GM18951 (cell line): ENCODE measurements around the gene AKT1S1.
A peak's percentile ranks its signal among the peaks of the same experiment; 100 is the strongest.

Experiments
- POLR2A ChIP-seq: IDR thresholded peaks from 4 replicates; pipeline ENCODE4 v1.6.1; 2011; ENCODE audit warnings: mild to moderate bottlenecking; ENCODE audit not compliant: insufficient read length, insufficient read depth; ENCODE audit errors: extremely low read depth
- in situ Hi-C: fragments of 300-500 bp; cut with MboI; formaldehyde crosslinking; loops from one replicate; pipeline ENCODE4 v1.12.0; 2022; ENCODE audit warnings: low sequenced_read_pairs, mixed read lengths, inconsistent platforms; ENCODE audit not compliant: unreplicated experiment

AKT1S1 gene

DNA sequence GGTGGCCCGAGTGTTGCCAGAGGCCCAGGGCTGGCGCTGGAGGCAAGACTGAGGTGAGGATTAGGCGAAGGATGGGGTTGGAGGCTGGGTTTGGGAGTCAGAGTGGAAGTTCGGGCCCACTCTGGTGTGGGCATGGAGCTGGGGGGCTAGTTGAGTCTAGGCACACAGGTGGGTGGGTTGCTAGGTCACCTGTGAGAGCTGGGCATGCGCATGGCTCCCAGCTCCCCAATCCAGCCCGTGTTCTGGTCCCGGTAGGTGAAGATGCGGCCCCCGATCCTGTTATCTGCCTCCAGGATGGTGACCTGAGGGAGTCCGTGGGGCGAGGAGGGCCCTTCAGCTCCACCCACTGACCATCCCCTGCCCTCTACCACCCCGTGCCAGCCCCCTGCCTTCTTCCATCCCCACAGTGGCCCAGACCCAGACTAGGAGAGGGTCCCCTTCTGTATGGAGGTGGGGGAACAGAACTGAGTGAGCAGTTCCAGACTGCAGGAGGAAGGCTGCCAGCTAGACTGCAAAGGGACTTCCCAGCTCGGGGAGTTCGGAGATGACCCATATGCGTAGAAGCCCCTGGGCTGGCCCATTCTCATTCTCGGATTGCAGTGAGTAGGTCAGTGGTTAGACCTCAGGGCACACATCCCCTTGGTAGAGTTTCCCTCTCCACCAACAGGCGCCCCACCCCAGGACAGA is 17.9 kb upstream of the AKT1S1 start:
- peak; percentile 37 for TF ChIP-seq POLR2A
- in situ Hi-C loops, result no loop called here

DNA sequence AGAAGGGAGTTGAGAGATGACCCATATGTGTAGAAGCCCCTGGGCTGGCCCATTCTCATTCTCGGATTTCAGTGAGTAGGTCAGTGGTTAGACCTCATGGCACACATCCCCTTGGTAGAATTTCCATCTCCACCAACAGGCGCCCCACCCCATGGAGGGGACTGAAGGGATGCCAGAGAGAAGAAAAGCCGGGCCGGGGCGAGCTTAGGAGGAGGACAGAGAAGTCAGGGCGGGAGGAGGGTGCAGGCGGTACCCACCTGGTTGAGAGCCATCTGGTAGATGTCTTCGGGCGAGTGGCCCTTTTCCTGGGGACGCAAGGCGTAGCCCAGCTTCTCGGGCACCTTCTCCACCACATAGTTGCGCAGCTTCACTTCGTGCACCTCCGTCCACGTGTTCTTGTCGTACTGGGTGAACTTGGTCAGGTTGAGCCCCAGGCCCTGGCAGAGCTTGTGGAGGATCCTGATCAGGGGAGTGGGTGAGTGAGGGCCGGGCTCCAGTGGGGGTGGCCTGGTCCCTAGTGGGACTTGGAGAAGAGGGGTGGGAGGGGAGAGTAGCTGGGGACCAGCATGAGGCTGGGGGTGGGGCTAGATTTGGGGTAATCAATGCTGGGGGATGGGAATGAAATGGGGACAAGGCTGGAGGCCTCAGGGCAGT is 17.0 kb upstream of the AKT1S1 start:
- in situ Hi-C loops, result no loop called here
- no peak for TF ChIP-seq POLR2A

DNA sequence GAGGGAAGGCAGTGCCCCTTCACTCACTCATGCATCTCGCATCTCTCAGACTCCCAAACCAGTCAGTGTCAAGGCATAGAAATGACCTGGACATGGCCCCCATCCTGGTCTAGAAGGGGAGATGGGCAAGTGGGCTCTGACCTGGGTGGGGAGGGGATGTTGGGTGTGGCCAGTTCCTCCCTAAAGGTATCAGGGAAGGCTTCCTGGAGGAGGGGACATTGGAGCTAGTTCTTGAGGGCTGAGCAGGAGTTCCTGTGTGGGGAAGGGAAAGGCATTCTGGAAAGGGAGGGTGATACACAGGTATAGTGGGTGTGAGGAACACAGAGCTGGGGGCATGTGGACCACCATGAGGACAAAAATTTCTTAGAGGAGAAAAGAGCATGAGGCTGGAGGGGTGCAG is 15.6 kb upstream of the AKT1S1 start:
- in situ Hi-C loops, result no loop called here
- no peak for TF ChIP-seq POLR2A

DNA sequence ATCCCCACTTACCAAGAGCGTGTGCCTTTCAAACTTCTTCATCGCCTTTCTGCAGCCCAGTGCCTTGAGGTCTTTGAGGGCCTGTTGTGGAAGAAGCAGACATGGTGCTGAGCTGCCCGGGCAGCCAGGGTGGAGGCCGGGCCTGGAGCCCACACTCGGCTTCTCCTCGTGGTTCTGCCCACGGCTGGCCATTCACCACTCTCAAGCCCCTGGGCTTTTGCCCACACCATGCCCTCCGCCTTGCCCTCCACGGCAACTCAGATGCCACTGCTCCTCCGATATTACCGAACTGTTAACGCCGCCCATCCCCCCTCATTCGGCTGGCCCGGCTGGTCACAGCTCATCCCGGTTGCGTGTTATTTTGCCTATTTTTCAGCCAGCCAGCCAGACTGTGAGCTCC is 14.2 kb upstream of the AKT1S1 start:
- in situ Hi-C loops, result no loop called here
- no peak for TF ChIP-seq POLR2A

DNA sequence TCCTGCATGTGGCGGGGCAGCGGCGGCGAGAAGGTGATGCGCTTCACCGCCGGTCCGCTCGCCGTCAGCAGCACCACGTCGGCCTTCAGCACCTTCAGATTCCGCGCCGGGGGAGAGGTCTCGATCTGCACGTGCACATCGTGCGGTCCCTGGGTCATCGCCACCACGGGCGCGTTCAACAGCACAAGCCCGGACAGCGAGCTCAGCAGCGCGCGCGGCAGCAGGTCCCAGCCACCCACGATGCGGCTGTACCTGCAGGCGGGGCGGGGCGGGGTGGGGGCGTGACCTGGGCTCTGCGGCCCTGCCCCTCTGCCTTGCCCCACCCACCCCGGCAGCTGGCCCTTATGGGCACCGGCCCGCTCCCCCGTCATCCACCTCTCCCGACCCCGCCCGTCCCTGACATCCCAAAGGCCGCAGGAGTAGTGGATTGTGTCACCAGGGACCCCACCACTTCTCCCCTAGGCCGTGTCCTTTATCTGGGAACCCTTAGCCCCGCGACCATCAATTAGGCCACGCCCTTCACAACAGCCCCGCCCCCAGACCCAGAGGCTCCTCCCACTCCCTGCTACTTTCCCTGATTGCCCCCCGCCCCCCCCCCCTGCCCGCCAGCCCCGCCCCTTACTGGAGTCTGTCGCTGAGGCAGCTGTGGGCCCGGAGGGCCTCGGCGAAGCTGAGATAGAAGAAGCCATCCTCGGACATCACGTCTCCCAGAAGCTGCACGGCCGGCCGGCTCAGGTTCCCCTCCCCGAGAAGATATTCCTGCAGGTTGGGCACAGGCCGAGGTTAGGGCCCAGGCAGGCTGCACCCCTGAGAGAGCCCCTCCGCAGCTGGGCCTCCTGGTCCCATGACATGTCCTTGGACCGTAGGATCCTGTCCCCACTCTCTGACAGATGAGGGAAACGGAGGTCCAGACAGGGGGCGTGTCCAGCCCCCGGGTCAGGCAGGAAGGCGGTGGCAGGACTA is 13.5 kb upstream of the AKT1S1 start:
- in situ Hi-C loops, result no loop called here
- no peak for TF ChIP-seq POLR2A

DNA sequence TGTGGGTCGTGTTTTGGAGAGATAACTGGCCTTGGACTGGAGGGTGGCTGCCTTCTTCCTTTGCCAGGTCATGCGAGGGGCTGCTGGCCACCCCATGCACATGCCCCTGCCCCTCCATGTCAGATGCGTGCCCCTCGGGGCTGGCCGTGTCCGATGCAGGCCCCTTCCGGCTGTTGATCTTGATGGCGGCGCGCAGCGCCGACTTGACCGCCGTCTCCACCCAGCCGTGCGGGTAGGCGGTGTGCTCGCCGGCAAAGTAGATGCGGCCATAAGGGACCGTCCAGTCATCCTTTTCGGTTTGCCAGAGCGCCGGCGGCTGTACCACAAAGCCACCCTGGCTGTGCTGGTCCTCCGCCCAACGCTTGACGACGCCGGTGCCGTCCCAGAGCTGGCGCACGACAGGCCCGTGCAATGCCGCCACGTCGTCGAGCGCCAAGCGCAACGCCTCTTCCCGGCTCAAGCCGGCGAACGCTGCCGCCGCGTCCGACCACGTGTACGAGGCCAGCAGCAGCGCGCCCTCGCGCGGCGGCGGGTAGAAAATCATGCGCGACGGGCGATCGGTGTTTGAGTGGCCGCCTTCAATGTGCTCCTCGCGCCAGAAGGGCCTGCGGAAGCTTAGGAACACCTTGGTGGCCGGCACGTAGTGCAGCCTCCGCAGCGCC is 12.7 kb upstream of the AKT1S1 start:
- no peak for TF ChIP-seq POLR2A
- in situ Hi-C loops, result no loop called here

DNA sequence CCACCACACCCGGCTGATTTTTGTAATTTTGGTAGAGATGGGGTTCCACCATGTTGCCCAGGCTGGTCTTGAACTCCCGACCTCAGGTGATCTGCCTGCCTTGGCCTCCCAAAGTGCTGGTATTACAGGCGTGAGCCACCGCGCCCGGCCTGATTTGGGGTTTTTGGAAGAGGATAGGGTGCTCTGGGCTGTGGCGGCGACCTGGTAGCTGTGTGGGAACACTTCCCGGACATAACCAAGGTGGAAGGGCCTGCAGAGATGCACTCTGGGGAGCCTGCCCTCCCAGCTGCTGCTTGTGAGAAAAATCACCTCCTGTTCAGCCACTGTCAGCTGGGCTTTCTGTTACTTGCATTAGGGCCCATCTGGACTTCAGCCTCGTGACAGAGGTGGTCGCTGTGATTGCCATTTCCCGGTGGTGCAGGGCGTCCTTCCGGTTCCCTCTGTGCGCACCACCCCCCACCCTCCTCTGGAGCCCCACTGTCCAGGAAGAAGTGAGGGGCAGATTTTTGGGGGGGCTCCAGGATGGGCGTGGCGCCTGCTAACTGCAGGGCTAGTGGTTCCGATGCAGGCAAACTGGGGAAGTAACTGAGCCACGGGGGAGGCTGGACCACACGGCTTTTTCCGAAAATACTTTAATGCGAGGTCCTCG is 12.0 kb upstream of the AKT1S1 start:
- in situ Hi-C loops, result no loop called here
- no peak for TF ChIP-seq POLR2A

DNA sequence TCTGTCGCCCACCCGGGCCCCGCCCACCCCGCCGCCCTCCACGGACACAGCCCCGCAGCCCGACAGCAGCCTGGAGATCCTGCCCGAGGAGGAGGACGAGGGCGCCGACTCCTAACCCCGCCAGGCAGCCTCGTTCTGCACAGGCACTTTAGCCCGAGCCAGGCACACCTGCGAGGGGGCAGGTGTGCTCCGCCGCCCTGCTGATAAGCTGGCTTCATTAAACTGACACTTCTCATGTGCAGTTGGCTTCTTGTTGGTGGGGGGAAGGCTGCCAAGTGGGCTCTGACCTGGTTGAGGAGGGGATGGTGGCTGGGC is 11.3 kb upstream of the AKT1S1 start:
- in situ Hi-C loops, result no loop called here

DNA sequence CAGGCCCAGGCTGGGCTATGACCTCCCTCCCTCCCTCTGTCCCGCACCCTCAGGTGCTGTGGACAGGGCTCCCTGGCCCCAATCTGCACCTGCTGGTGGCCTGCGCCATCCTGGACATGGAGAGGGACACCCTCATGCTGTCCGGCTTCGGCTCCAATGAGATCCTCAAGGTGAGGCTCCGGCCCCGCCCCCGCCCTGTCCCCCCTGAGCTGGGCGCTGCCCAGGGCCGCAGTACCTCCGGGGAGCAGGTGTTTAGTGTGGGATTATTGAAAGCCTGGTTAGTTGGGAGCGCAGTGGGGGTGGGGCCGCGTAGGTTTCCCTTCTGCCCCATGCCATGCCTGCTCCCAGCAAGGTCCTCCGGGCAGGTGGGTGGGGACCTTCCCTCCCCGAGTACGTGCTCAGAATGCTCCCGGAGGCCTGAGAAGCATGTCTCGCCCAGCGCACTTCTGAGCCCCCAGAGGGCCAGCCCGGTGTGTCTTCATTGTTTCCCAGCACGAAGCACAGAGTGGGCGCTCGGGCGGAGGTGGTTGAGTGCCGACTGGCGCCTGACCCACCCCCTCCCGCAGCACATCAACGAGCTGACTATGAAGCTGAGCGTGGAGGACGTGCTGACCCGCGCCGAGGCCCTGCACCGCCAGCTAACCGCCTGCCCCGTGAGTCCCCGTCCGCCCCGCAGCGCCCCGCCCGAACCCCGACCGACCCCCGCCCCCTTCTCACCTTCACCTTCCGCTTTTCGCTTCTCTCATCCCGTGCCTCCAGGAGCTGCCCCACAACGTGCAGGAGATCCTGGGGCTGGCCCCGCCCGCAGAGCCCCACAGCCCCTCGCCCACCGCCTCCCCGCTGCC is 10.7 kb upstream of the AKT1S1 start:
- no peak for TF ChIP-seq POLR2A
- in situ Hi-C loops, result no loop called here

More for the DNA sequence above, 11.3 kb upstream of the AKT1S1 start:
- peak; percentile 16 for TF ChIP-seq POLR2A

DNA sequence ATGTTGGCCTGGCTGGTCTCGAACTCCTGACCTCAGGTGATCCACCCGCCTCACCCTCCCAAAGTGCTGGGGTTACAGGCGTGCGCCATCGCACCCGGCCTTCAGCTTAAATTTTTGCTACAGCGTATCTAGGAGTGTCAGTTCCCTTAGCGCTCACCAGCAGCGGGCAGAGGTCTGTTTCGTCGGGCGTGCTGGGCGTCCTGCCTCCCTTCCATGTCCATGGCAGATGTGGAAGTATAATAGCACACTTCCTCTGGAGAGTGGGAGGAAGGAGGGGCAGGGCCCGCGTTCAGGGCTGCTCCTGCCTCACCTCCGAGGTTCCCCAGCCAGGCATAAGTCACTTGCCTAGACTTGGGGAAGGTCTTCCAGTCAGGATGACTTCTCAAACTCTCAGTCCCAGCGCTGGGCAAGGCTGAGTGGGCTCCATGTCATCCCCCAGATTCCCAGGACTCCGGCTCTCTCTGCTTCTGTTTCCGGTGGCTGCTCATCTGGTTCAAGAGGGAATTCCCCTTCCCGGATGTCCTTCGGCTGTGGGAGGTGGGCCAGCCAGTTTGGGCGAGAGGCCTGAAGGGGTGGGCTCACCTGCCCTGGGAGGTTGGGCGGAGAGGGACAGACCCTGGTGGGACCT is 10.0 kb upstream of the AKT1S1 start:
- in situ Hi-C loops, result no loop called here
- TF ChIP-seq POLR2A, result no peak

DNA sequence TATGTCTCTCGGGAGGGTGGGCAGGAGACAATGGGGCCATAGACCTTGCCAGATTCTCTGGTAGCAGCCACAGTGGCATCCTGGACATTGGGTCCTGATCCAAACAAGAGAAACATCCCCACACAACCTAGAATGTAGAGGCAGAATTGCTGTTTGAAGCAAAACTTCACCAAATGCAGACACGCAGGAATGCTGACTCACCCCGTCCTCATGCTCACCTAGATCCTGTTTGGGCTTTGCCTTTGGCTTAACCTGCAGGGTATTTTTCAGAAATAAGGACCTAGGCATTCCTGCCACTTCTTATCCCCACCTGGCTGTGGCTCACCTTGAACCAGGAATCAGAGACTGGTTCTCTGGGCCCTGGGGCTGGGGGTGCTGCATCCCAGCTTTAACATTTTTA is 7.6 kb upstream of the AKT1S1 start:
- in situ Hi-C loops, result no loop called here
- TF ChIP-seq POLR2A, result no peak
